GM12891 (cell line): Measurements from ENCODE around the gene PNLDC1.

Experiments
- POLR2A ChIP-seq: IDR thresholded peaks from 2 replicates; pipeline ENCODE4 v1.6.1; 2011; ENCODE audit warnings: low read depth, low read length, control low read depth
- POLR2AphosphoS5 ChIP-seq: IDR thresholded peaks from 2 replicates; pipeline ENCODE4 v1.6.1; 2011; ENCODE audit warnings: low read depth, low read length, control low read depth
- TAF1 ChIP-seq: IDR thresholded peaks from 2 replicates; pipeline ENCODE4 v1.6.1; 2011; ENCODE audit warnings: low read depth, low read length, control low read depth

DNA sequence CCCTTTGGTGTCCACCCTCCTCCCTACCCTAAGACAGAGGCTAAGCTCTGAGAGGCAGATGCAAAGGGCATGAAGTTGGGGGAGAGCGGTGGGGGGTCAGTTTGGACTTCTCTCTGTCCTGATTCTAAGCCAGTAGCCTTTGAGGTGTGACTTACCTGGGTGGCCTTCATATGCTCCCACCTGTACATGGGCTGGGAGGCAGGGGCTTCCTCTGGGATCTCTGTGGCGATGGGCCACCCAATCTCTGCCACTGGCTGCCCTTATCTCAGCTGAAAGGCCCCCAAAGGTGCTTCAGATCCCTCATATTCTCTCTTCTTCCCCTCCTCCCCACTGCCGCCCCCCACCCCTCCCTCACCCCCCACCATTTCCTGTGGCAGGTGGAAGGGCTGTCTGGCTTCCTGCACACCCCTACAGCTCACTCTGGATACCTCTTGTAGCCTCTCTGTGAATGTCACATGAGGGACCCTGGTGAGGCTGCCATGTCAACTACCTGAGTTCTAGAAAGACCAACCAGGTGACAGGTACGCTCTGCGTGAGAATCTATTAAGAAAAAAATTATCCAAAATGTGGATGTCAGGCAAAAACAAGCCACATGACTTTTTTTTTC lies 34.0 kb downstream of the PNLDC1 start:
- no peak for TF ChIP-seq TAF1
- TF ChIP-seq POLR2A, result no peak
- no peak for TF ChIP-seq POLR2AphosphoS5
